Measurements from ENCODE around the gene MPV17. TPM values are rescaled to one million over a fixed set of nuclear protein-coding genes. Genes with fewer than 3 reads are reported as not detected.

MPV17 gene
- total and polyA plus RNA-seq, 8 donors: 24.8 to 71.8 (median 35.1) TPM

DNA sequence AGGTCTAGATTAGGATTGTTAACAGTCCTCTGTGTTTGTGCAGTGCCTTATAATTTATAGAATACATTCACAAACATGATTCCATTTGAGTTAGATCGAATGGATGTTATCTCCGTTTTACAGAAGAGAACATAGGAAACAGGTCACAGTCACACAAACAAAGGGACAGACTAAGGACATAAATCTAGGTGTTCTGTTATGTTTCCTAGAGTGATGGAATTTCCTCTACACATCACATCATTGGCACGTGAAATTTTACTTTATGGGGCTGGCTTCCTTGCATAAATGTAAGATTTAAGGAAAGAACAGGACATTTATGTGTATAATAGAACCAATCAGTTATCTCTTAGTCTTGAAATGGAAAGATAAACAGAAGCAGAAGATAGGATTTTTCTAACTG lies 34.3 kb downstream of the MPV17 start:
- ATAC-seq (no peak), FAIRE-seq (no peak), DNase-seq (no peak)
- H3K4me1 ChIP-seq: peaks cover 0 to 10% (median 0%) of the 10 kb centered on the region in 3 donors
- intact Hi-C loops (cut with DNase I): no loop called here
- WGBS, 2 donors: 42 to 59% methylated on average over 3 of the region's 3 CpGs
- no peaks in the 10 kb centered on the region for H3K9me3 ChIP-seq
- TF ChIP-seq, protein P1, sequence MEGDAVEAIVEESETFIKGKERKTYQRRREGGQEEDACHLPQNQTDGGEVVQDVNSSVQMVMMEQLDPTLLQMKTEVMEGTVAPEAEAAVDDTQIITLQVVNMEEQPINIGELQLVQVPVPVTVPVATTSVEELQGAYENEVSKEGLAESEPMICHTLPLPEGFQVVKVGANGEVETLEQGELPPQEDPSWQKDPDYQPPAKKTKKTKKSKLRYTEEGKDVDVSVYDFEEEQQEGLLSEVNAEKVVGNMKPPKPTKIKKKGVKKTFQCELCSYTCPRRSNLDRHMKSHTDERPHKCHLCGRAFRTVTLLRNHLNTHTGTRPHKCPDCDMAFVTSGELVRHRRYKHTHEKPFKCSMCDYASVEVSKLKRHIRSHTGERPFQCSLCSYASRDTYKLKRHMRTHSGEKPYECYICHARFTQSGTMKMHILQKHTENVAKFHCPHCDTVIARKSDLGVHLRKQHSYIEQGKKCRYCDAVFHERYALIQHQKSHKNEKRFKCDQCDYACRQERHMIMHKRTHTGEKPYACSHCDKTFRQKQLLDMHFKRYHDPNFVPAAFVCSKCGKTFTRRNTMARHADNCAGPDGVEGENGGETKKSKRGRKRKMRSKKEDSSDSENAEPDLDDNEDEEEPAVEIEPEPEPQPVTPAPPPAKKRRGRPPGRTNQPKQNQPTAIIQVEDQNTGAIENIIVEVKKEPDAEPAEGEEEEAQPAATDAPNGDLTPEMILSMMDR (IDR thresholded peaks at IDR 0.05): no peak
- no peaks in the 10 kb centered on the region for H3K27me3 ChIP-seq
- no peak overlapping the region for H3K27ac ChIP-seq
- H3K4me3 ChIP-seq: no peak overlapping the region
- H3K36me3 ChIP-seq: no peaks in the 10 kb centered on the region

DNA sequence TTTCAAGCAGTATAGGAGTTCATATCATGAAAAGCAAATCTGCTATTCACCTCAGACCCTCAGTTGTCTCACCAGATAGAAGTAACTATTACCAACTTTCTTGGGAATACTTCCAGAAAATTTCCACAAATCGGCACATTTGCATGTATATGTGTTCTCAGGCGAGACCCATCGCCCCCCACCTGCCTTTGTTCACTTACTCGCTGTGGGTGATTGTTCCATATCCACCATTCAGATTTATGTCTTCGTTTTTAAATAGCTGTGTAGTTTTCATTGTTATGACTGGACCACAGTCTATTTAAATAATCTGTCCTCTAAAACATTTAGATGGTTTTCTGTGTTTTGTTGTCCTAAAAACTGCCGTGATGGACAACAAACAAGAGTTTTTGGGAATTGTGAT lies 37.4 kb downstream of the MPV17 start:
- FAIRE-seq (no peak), ATAC-seq (no peak), DNase-seq (no peak)
- TF ChIP-seq, protein P1 (IDR thresholded peaks at IDR 0.05): no peak
- H3K4me1 ChIP-seq: no peaks in the 10 kb centered on the region
- no peak overlapping the region for H3K4me3 ChIP-seq
- H3K9me3 ChIP-seq: no peaks in the 10 kb centered on the region
- intact Hi-C loops (cut with DNase I): no loop called here
- WGBS, 2 donors: 52 to 66% methylated on average over 6 of the region's 6 CpGs
- H3K36me3 ChIP-seq: no peaks in the 10 kb centered on the region
- no peak overlapping the region for H3K27ac ChIP-seq
- H3K27me3 ChIP-seq: no peaks in the 10 kb centered on the region

DNA sequence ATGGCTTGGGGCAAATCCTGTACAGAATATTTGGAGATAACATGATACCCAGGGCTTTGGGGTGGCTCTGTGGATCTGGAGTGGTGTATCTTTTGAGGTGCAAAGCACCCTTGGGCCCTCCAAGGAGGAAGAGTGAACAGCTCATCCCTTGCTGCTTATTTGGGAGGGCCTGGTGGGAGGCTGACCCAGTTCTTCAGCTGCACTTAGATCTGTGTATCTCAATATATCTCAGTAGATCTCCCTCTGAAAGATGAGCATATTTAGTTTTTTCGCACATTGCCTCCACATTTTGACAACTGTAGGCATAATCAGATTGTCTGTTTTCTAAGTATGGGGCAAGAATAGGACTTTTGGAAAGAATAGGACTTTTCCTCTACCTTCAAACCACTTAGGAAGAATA lies 37.9 kb downstream of the MPV17 start:
- no peak for FAIRE-seq
- Histone ChIP-seq H3K4me3 (no peak overlapping the region), H3K27ac (no peak overlapping the region), H3K4me1 (no peaks in the 10 kb centered on the region), H3K36me3 (no peaks in the 10 kb centered on the region), H3K27me3 (no peaks in the 10 kb centered on the region), H3K9me3 (no peaks in the 10 kb centered on the region)
- 73 to 91% methylated on average over 1 of the region's 1 CpG for WGBS, 2 donors
- DNase-seq: no peak
- TF ChIP-seq, protein P1 (IDR thresholded peaks at IDR 0.05): no peak
- no peak for ATAC-seq
- intact Hi-C loops (cut with DNase I): no loop called here

DNA sequence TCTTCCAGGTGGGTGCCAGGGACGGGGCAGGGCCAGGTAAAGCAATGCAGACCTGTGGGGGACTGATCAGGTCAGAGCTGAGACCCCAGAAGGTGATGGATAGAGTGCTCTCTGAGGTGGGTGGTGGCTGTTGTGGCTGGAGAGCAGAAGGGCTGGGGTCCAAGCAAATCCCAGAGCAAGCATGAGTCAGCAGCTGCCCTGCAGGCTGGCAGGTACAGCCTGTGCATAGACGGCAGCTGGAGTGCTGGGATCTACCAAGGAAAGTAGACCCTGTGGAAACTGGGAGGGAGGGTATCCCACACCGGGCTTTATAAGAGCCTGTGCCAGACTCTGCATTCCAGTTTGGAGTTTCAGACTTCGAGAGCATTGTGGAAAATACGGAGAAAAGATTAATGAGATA lies 40.0 kb downstream of the MPV17 start:
- no peak for FAIRE-seq
- intact Hi-C loops (cut with DNase I): no loop called here
- WGBS, 2 donors: 13 to 19% methylated on average over 5 of the region's 5 CpGs

DNA sequence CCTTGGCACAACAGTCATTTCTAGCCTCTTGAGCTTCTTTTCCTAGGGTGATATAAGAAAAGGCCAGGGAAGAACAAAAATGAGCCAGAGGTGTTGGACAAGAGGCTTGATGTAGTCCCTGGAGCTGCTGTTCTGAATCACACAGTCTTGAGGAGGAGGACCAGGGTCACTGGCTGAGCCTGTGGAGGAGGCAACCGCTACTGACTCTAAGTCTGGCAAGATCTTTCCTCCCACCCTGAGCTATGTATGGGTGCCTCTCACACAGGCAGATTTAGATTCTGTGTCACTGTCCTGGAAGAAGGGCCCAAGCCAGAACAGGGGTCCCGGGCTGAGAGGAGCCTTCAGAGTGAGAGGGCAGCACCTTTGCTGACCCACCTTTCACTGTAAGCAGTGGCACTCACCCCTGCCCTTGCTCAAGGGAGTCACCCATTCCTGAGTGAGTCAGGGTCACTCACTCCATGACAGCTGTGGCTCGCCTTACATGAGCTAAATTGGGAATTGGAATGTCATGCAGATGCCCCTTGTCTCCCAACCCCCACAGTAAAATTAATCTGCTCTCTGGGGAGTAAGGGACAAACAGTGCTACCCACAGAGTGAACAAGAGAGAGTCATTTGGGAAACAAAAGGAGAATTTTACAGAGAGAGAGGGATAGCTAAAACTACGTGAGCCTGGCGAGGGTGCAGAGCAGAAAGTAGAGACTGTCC lies 40.9 kb downstream of the MPV17 start, which contains the start of gene TRIM54:
Gene TRIM54, plus strand, starts transcription at position 575 of the 705 bp plus-strand sequence. CDS start 303 bp downstream, outside the sequence.
- FAIRE-seq (no peak), ATAC-seq (no peak), DNase-seq (no peak)
- 65 to 75% methylated on average over 5 of the region's 5 CpGs for WGBS, 2 donors
- Histone ChIP-seq H3K36me3 (no peaks in the 10 kb centered on the region), H3K27me3 (peaks cover 0 to 3% (median 0%) of the 10 kb centered on the region in 4 donors), H3K4me3 (no peak within 1 kb of the TSS), H3K9me3 (no peaks in the 10 kb centered on the region), H3K4me1 (no peaks in the 10 kb centered on the region), H3K27ac (no peak within 1 kb of the TSS)
- intact Hi-C loops (cut with DNase I): no loop called here
- TF ChIP-seq, protein P1 (IDR thresholded peaks at IDR 0.05): no peak

More for the DNA sequence above, 40.0 kb downstream of the MPV17 start:
- TF ChIP-seq, protein P1 (IDR thresholded peaks at IDR 0.05): no peak
- Histone ChIP-seq H3K36me3 (no peaks in the 10 kb centered on the region), H3K9me3 (no peaks in the 10 kb centered on the region), H3K4me1 (no peaks in the 10 kb centered on the region), H3K27me3 (peaks cover 0 to 1% (median 0%) of the 10 kb centered on the region in 4 donors), H3K4me3 (no peak overlapping the region), H3K27ac (no peak overlapping the region)
- no peak for ATAC-seq
- no peak for DNase-seq

Data from pancreas (tissue), 10 donors.